WERI-Rb-1 (cell line): ENCODE measurements around the gene WWOX.

Experiments used
- DNase-seq: peaks from one replicate; pipeline ENCODE4 v3.0.0-alpha.2; 2020
- H3K27ac ChIP-seq: fragments of 250-450 bp; sonication (Bioruptor Pico); 2 replicates; pipeline ENCODE4 v1.5.1; 2020; ENCODE audit warnings: mild to moderate bottlenecking, moderate library complexity
- H3K27me3 ChIP-seq: fragments of 250-450 bp; sonication (Bioruptor Pico); 2 replicates; pipeline ENCODE4 v1.5.1; 2021; ENCODE audit warnings: mild to moderate bottlenecking, low read depth, moderate library complexity; ENCODE audit not compliant: insufficient read depth, severe bottlenecking
- H3K36me3 ChIP-seq: fragments of 250-450 bp; sonication (Bioruptor Pico); 2 replicates; pipeline ENCODE4 v1.5.1; 2020; ENCODE audit warnings: mild to moderate bottlenecking, moderate library complexity
- H3K4me3 ChIP-seq: 2 replicates; pipeline ENCODE4 v1.5.1; 2011; ENCODE audit warnings: low read depth, mild to moderate bottlenecking, control low read depth, low read length
- H3K9me3 ChIP-seq: fragments of 250-450 bp; sonication (Bioruptor Pico); 2 replicates; pipeline ENCODE4 v1.5.1; 2021; ENCODE audit warnings: mild to moderate bottlenecking, moderate library complexity; ENCODE audit not compliant: severe bottlenecking
- TF ChIP-seq, protein P1 (sequence below): IDR thresholded peaks from 2 replicates; pipeline ENCODE4 v1.5.1; 2011; ENCODE audit warnings: low read depth, mild to moderate bottlenecking, control low read depth, inconsistent platforms, low read length

WWOX gene

GRCh38 chr16:79104567-79104966 lies 1005.1 kb downstream of the WWOX start:
- no peaks in the 10 kb centered on the region for H3K36me3 ChIP-seq
- no peak for DNase-seq

DNA sequence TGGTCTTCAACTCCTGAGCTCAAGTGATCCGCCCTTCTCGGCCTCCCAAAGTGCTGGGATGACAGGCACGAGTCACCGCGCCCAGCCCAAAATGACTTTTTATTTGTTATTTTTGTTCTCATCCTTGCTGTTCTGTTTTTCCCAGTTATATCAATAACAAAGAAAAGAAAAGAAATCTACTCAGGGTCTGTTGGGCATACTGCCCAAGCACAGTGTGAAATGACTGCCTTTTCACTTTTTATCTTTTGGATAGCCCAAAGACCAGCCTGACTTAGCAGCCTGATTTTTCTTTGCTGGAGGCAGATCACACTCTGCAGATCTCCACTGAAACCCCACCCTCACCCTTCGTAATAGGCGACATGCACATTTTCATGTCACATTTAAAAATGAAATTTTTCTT lies 1007.8 kb downstream of the WWOX start:
- Histone ChIP-seq H3K36me3 (no peaks in the 10 kb centered on the region), H3K4me3 (no peak overlapping the region), H3K27me3 (no peaks in the 10 kb centered on the region), H3K9me3 (no peaks in the 10 kb centered on the region), H3K27ac (no peak overlapping the region)
- DNase-seq = no peak
- TF ChIP-seq, protein P1, sequence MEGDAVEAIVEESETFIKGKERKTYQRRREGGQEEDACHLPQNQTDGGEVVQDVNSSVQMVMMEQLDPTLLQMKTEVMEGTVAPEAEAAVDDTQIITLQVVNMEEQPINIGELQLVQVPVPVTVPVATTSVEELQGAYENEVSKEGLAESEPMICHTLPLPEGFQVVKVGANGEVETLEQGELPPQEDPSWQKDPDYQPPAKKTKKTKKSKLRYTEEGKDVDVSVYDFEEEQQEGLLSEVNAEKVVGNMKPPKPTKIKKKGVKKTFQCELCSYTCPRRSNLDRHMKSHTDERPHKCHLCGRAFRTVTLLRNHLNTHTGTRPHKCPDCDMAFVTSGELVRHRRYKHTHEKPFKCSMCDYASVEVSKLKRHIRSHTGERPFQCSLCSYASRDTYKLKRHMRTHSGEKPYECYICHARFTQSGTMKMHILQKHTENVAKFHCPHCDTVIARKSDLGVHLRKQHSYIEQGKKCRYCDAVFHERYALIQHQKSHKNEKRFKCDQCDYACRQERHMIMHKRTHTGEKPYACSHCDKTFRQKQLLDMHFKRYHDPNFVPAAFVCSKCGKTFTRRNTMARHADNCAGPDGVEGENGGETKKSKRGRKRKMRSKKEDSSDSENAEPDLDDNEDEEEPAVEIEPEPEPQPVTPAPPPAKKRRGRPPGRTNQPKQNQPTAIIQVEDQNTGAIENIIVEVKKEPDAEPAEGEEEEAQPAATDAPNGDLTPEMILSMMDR = no peak

More at GRCh38 chr16:79104567-79104966, 1005.1 kb downstream of the WWOX start:
- TF ChIP-seq, protein P1 = no peak
- Histone ChIP-seq H3K27ac (no peak overlapping the region), H3K27me3 (no peaks in the 10 kb centered on the region), H3K9me3 (no peaks in the 10 kb centered on the region), H3K4me3 (no peak overlapping the region)

GRCh38 chr16:79109771-79110170 lies 1010.3 kb downstream of the WWOX start:
- Histone ChIP-seq H3K36me3 (no peaks in the 10 kb centered on the region), H3K4me3 (no peak overlapping the region), H3K27ac (no peak overlapping the region), H3K9me3 (no peaks in the 10 kb centered on the region), H3K27me3 (no peaks in the 10 kb centered on the region)
- TF ChIP-seq, protein P1 = no peak
- DNase-seq = no peak

GRCh38 chr16:79110242-79110641 lies 1010.8 kb downstream of the WWOX start:
- no peak for DNase-seq
- Histone ChIP-seq H3K27me3 (no peaks in the 10 kb centered on the region), H3K9me3 (no peaks in the 10 kb centered on the region), H3K4me3 (no peak overlapping the region), H3K36me3 (no peaks in the 10 kb centered on the region), H3K27ac (no peak overlapping the region)
- TF ChIP-seq, protein P1 = no peak

GRCh38 chr16:79110953-79111352 lies 1011.5 kb downstream of the WWOX start:
- TF ChIP-seq, protein P1 = no peak
- no peak for DNase-seq

DNA sequence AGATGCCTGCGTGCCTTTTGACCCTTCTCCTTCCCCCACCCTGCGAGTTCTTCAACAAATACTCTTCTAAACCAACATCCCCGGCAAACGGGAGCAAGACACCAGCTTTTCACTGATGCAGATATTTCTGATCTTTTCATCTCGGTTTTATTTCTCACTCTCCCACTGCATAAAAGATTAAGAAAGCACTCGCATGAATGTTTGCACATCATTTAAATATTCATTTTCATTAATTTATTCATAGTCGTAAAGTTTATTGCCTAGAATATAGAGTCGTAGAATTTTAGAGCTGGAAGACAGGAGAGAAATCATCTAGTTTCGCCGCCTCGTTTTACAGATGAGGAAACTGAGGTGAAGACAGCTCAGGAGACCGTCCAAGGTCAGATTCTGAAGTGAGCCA lies 1013.0 kb downstream of the WWOX start:
- Histone ChIP-seq H3K27ac (no peak overlapping the region), H3K36me3 (no peaks in the 10 kb centered on the region), H3K9me3 (peaks cover 2% of the 10 kb centered on the region), H3K27me3 (no peaks in the 10 kb centered on the region), H3K4me3 (no peak overlapping the region)
- DNase-seq = no peak
- TF ChIP-seq, protein P1 = no peak

More at GRCh38 chr16:79110953-79111352, 1011.5 kb downstream of the WWOX start:
- Histone ChIP-seq H3K27ac (no peak overlapping the region), H3K27me3 (no peaks in the 10 kb centered on the region), H3K9me3 (no peaks in the 10 kb centered on the region), H3K4me3 (no peak overlapping the region), H3K36me3 (no peaks in the 10 kb centered on the region)
